Epithelial cell of proximal tubule (primary cell): ENCODE measurements around the gene ZNF768. TPM values are rescaled to one million over a fixed set of nuclear protein-coding genes. Genes with fewer than 3 reads are reported as not detected.

ENCODE experiments used
- DNase-seq: peaks from one replicate; pipeline ENCODE4 v3.0.0-alpha.2; 2011; ENCODE audit warnings: low read depth
- H3K4me3 ChIP-seq: 2 replicates; pipeline ENCODE4 v1.5.1; 2011; ENCODE audit warnings: low read depth, mild to moderate bottlenecking, low read length
- CTCF ChIP-seq: conservative IDR thresholded peaks from 2 replicates; pipeline ENCODE4 v1.5.1; 2012; ENCODE audit warnings: low read depth, mild to moderate bottlenecking, low read length
- total RNA-seq: library from RNA; depleted of rRNA; stranded (reverse); fragments of >200 nt; gene quantifications from 2 replicates; pipeline ENCODE4 v1.2.3, GENCODE V29; 2015

Gene ZNF768
- total RNA-seq, 1 donor from 2014 or later = 35.2 TPM

GRCh38 chr16:30510376-30510938 lies 15.9 kb downstream of the ZNF768 start:
- no peak for DNase-seq
- H3K4me3 ChIP-seq = no peak overlapping the region
- no peak for TF ChIP-seq CTCF

- DNase-seq = no peak
- no peak overlapping the region for H3K4me3 ChIP-seq
- TF ChIP-seq CTCF = no peak
Measured at GRCh38 chr16:30509081-30509765, 17.1 kb downstream of the ZNF768 start.

GRCh38 chr16:30503403-30504296 lies 22.7 kb downstream of the ZNF768 start:
- no peak overlapping the region for H3K4me3 ChIP-seq
- TF ChIP-seq CTCF = no peak
- DNase-seq = no peak

DNA sequence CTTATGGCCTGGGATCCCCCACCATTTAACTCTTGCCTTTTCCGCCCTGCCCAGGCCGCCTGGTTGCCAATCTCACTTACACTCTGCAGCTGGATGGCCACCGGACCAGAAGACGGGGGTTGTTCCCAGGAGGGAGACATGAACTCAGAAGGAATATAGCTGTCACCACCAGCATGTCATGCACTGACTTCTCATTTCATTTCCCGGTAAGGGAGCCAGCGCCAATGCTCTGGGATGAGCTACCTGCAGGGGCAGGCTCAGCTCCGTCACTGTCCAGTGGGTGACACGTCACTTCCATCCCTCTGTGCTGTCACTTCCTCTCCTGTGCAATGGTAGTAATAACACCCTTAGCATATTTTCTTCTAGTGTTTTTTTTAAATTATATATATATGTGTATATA lies 27.1 kb downstream of the ZNF768 start:
- DNase-seq = no peak
- H3K4me3 ChIP-seq = no peak overlapping the region
- no peak for TF ChIP-seq CTCF

DNA sequence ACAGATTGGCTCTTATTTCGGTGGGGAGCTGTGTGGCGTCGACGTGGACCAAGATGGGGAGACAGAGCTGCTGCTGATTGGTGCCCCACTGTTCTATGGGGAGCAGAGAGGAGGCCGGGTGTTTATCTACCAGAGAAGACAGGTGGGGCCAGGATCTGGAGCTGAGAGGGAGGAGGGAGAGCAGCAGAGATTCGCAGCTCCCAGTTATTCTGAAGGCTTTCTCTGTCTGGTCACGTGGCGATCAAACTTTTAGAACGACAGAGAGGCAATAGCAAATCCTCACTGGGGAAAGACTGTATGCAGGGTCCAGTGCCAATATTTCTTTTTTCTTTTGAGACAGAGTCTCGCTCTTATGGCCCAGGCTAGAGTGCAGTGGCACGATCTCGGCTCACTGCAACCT lies 31.7 kb downstream of the ZNF768 start:
- DNase-seq = no peak
- TF ChIP-seq CTCF = no peak
- no peak overlapping the region for H3K4me3 ChIP-seq

DNA sequence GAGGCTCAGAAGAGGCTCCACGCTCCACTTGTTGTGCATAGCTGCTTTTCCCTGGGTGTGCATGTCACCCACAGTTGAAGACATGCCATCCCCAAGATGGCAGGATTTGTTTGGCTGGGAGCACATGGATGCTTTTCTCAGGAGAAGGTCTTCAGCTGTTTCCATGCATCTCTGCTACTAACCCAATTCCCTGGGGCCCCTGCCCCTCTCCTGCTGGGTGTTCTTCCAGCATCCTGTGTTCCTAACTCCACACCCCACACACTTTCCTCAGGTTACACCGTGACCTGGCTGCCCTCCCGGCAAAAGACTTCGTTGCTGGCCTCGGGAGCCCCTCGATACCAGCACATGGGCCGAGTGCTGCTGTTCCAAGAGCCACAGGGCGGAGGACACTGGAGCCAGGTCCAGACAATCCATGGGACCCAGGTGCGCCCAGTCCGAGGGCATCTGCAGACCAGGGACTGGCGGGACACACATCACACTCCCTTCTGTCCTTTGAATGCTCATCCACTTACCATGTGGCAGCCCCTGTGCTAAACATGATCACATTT lies 32.4 kb downstream of the ZNF768 start:
- no peak overlapping the region for H3K4me3 ChIP-seq
- no peak for TF ChIP-seq CTCF
- no peak for DNase-seq
